GM21515 (cell line): ENCODE data around the gene PLCL2.

Experiments used
- ATAC-seq: cut with Tn5 transposase; IDR thresholded peaks from one replicate; pipeline ENCODE4 v1.9.1; 2021; ENCODE audit not compliant: unreplicated experiment

PLCL2 gene

GRCh38 chr3:16864610-16865313, 20.0 kb upstream of the PLCL2 start:
- ATAC-seq = no peak

GRCh38 chr3:16865335-16865734, 19.4 kb upstream of the PLCL2 start:
- no peak for ATAC-seq

GRCh38 chr3:16866571-16866970, 18.2 kb upstream of the PLCL2 start:
- no peak for ATAC-seq

- ATAC-seq = no peak
Observed at GRCh38 chr3:16868513-16868912, 16.2 kb upstream of the PLCL2 start.

GRCh38 chr3:16869261-16870005, 15.3 kb upstream of the PLCL2 start:
- no peak for ATAC-seq

- ATAC-seq = no peak
Observed at GRCh38 chr3:16871915-16872842, 12.6 kb upstream of the PLCL2 start.

- no peak for ATAC-seq
Observed at GRCh38 chr3:16873872-16874271, 10.9 kb upstream of the PLCL2 start.

- no peak for ATAC-seq
Observed at GRCh38 chr3:16875876-16876550, 8.7 kb upstream of the PLCL2 start.

GRCh38 chr3:16877505-16877904, 7.2 kb upstream of the PLCL2 start:
- no peak for ATAC-seq

- ATAC-seq = no peak
Observed at GRCh38 chr3:16877911-16878310, 6.8 kb upstream of the PLCL2 start.

- no peak for ATAC-seq
Observed at GRCh38 chr3:16881896-16882630, 2.7 kb upstream of the PLCL2 start.

- no peak for ATAC-seq
Observed at GRCh38 chr3:16883057-16883722, 1.6 kb upstream of the PLCL2 start.

- ATAC-seq = no peak
Observed at GRCh38 chr3:16883723-16884083, 1.1 kb upstream of the PLCL2 start.

GRCh38 chr3:16884084-16884747, 539 bp upstream of the PLCL2 start:
- ATAC-seq = peak; percentile 43

- peak; percentile 28 for ATAC-seq
Observed at GRCh38 chr3:16885593-16886302, 993 bp downstream of the PLCL2 start.

- no peak for ATAC-seq
Observed at GRCh38 chr3:16886303-16886683, 1.5 kb downstream of the PLCL2 start.

GRCh38 chr3:16887130-16887529, 2.4 kb downstream of the PLCL2 start:
- no peak for ATAC-seq

- ATAC-seq = no peak
Observed at GRCh38 chr3:16888356-16888755, 3.6 kb downstream of the PLCL2 start.
